IPS-20b (cell line): ENCODE results near the gene NAA40.

Source experiments
- H3K27ac ChIP-seq: one replicate; pipeline ENCODE4 v1.5.1; 2013; ENCODE audit warnings: low read length
- H3K27me3 ChIP-seq: 2 replicates; pipeline ENCODE4 v1.6.1; 2013; ENCODE audit warnings: mild to moderate bottlenecking, low read length, inconsistent platforms; ENCODE audit not compliant: insufficient read depth
- H3K36me3 ChIP-seq: 2 replicates; pipeline ENCODE4 v1.6.1; 2013; ENCODE audit warnings: low read depth, mild to moderate bottlenecking, inconsistent platforms, low read length, moderate library complexity; ENCODE audit not compliant: insufficient read depth
- H3K4me1 ChIP-seq: 2 replicates; pipeline ENCODE4 v1.6.1; 2013; ENCODE audit warnings: mild to moderate bottlenecking, control low read depth, inconsistent platforms, low read length, moderate library complexity; ENCODE audit not compliant: insufficient read depth
- H3K4me3 ChIP-seq: 2 replicates; pipeline ENCODE4 v1.5.1; 2013; ENCODE audit warnings: mild to moderate bottlenecking, low read length, inconsistent platforms
- H3K9ac ChIP-seq: 2 replicates; pipeline ENCODE4 v1.6.1; 2013; ENCODE audit warnings: low read depth, mild to moderate bottlenecking, inconsistent platforms, low read length, moderate library complexity
- H3K9me3 ChIP-seq: 2 replicates; pipeline ENCODE4 v1.6.1; 2013; ENCODE audit warnings: mild to moderate bottlenecking, low read depth, low read length, inconsistent platforms; ENCODE audit not compliant: insufficient read depth

Gene NAA40

DNA sequence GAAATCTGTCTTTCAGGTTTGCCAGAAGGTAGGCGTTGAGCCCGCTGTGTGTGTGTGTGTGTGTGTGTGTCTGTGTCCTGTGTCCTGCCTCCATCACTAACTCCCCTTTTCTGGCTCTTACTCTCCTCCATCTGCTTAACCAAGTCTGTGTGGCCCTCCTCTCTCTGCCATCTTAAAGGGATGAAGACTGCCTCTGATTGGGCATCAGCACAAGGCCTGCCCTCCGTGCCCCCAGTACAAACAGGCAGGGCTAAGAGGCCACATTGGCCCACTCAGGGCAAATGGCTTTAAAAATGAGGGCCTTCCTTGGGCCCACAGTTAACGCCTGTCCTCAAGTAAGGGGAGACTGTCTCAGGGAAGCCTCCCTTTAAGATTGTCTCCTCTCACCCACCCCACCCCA lies 32.7 kb upstream of the NAA40 start:
- Histone ChIP-seq H3K27me3 (no peaks in the 10 kb centered on the region), H3K4me1 (peaks cover 28% of the 10 kb centered on the region; the same call in 1 of the 2 replicates), H3K27ac (no peak overlapping the region), H3K4me3 (no peak overlapping the region), H3K36me3 (peaks cover 62% of the 10 kb centered on the region), H3K9ac (no peak overlapping the region), H3K9me3 (no peaks in the 10 kb centered on the region)

DNA sequence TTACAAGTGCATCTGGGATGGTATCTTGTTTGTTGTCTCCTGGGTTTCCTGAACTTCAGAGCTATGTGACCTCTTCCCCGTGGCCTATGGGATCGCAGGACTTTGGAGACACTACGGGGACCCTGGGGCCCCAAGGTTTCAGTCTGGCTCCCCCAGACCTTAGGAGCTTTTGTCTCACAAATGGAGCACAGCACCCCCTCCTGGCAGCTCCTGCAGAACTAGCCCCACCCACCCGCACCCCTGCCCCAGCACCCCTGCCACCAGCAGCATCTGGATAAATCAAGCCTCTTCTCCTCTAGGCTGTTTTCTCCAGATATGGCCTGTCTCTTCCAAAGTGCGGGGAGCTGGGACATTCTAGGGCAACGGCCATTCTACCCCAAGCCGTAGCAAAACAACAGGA lies 32.2 kb upstream of the NAA40 start:
- H3K9ac ChIP-seq, result no peak overlapping the region
- no peaks in the 10 kb centered on the region for H3K27me3 ChIP-seq
- H3K4me3 ChIP-seq, result no peak overlapping the region
- H3K9me3 ChIP-seq, result no peaks in the 10 kb centered on the region
- H3K27ac ChIP-seq, result no peak overlapping the region
- peaks cover 58% of the 10 kb centered on the region for H3K36me3 ChIP-seq
- H3K4me1 ChIP-seq, result peaks cover 28% of the 10 kb centered on the region; the same call in 1 of the 2 replicates

DNA sequence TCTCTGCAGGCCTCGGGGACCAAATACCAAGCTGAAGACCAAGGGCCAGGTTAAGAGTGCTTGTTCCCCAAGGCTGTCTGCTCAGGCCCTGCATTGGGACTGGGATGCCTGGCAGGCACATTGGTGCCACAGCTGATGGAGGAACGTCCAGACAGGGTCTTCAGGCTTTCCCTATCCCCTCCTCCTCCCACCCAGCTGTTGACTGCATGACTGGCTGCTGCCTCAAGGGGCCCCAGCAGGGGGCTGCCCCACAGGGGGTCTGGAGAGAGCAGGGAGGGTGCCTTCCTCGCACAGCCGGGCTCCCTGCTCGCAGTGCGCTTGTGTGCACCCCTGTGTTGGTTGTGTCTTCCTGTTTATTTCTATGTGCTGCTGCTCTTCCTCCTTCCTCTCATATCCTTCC lies 31.7 kb upstream of the NAA40 start:
- H3K27me3 ChIP-seq, result no peaks in the 10 kb centered on the region
- H3K27ac ChIP-seq, result no peak overlapping the region
- peaks cover 54% of the 10 kb centered on the region for H3K36me3 ChIP-seq
- H3K9ac ChIP-seq, result no peak overlapping the region
- H3K4me1 ChIP-seq, result peaks cover 28% of the 10 kb centered on the region; the same call in 1 of the 2 replicates
- no peak overlapping the region for H3K4me3 ChIP-seq
- no peaks in the 10 kb centered on the region for H3K9me3 ChIP-seq

DNA sequence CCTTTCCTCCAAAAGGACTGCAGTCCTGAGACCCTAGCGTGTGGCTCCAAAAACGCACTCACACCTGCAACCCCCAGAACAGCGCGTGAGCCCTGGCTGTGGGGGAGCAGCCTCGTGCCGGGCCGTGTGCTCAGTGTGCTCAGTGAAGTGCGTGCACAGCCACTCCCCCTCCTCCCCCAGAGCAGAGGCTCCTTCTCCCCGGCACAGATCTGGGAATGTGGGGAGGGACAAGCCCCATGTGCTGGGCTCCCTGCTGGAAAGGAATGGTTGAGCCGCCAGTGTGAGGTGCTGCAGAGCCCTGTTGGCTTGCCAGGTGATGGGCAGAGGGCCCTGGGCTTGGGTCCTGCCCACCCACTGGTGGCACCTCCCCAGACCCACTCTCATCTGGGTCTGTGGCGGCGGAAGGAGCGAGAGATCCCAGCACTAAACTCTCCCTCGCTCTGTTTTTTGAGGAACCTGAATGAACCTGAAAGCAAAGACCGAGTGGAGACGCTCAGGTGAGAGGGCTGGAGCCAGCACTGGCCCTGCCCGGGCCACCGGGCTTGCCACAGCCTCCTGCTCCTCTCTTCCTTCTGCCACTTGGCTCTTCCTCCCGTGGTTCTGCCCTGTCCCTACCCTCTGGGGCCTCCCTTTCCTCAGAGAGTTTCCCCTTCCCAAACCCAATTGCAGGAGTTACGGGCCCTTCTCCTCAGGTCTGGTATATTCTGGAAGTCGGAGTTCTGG lies 30.8 kb upstream of the NAA40 start:
- H3K27me3 ChIP-seq, result no peaks in the 10 kb centered on the region
- H3K9ac ChIP-seq, result no peak overlapping the region
- H3K4me3 ChIP-seq, result no peak overlapping the region
- H3K4me1 ChIP-seq, result peaks cover 28% of the 10 kb centered on the region; the same call in 1 of the 2 replicates
- no peak overlapping the region for H3K27ac ChIP-seq
- peaks cover 53% of the 10 kb centered on the region for H3K36me3 ChIP-seq
- no peaks in the 10 kb centered on the region for H3K9me3 ChIP-seq

DNA sequence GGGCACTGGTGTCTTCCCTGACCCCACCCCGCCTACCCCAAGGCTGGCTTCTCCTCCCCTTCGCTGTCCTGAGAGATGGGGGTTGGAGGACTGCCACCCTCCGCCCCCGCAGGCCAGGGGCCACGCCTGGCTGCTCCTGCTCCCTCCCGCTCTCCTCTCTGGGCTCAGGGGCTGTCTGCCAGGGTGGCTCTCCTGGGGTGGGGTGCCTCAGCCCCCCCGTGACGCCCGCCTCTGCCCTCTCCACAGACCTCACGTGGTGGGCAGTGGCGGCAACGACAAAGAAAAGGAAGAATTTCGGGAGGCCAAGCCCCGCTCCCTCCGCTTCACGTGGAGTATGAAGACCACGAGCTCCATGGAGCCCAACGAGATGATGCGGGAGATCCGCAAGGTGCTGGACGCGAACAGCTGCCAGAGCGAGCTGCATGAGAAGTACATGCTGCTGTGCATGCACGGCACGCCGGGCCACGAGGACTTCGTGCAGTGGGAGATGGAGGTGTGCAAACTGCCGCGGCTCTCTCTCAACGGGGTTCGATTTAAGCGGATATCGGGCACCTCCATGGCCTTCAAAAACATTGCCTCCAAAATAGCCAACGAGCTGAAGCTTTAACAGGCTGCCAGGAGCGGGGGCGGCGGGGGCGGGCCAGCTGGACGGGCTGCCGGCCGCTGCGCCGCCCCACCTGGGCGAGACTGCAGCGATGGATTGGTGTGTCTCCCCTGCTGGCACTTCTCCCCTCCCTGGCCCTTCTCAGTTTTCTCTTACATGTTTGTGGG lies 30.0 kb upstream of the NAA40 start:
- no peaks in the 10 kb centered on the region for H3K9me3 ChIP-seq
- no peak overlapping the region for H3K9ac ChIP-seq
- no peak overlapping the region for H3K4me3 ChIP-seq
- no peak overlapping the region for H3K27ac ChIP-seq
- H3K27me3 ChIP-seq, result no peaks in the 10 kb centered on the region
- H3K4me1 ChIP-seq, result peaks cover 28% of the 10 kb centered on the region; the same call in 1 of the 2 replicates
- H3K36me3 ChIP-seq, result peaks cover 49% of the 10 kb centered on the region

DNA sequence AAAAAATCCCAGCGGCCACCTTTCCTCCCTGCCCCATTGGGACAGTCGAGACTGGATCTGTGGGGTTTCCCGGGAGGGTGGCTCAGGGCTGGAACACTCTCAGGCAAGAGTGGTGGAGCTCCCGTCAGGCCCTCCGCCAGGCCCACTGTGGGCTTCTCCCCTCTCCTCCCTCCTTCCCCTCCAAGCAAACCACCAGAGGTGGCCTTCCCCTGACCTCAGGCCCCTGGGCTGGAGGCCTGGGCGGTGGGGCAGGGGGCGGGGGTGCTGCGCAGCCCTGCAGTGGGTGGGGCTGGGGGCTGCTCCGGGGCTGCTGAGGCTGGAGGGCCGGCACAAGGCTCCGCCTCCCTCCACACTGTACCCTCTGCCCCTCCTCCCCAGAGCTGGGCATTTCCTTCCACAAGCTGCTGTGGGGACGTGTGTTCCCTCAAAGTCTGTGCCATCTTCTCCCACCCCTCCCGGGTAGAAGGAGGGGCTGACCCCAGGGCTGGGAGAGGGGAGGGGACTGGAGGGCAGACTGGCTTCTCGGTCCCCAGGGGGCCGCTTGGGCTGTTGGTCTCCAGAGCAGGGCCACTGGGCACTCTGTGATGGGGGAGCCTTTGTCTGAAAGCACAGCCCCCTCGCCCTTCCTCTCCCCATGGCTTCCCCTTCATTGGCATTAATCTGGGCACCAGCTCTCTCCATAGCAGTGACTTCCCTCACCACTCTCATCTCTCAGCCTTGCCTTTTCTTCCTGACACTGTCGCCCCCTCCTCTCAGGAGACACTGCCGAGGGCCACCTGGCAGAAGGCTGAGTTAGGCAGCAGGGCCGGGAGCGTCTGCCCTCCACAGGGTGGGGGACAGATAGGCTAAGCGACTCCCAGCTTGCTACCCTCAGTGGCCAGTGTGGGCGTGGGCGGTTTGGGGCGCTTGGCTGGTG lies 29.0 kb upstream of the NAA40 start:
- Histone ChIP-seq H3K36me3 (peaks cover 49% of the 10 kb centered on the region), H3K9ac (peak overlapping the region; percentile 58; the same call in 1 of the 2 replicates), H3K4me1 (peaks cover 28% of the 10 kb centered on the region), H3K4me3 (no peak overlapping the region; the same call in 1 of the 2 replicates), H3K9me3 (no peaks in the 10 kb centered on the region), H3K27me3 (no peaks in the 10 kb centered on the region), H3K27ac (no peak overlapping the region)

DNA sequence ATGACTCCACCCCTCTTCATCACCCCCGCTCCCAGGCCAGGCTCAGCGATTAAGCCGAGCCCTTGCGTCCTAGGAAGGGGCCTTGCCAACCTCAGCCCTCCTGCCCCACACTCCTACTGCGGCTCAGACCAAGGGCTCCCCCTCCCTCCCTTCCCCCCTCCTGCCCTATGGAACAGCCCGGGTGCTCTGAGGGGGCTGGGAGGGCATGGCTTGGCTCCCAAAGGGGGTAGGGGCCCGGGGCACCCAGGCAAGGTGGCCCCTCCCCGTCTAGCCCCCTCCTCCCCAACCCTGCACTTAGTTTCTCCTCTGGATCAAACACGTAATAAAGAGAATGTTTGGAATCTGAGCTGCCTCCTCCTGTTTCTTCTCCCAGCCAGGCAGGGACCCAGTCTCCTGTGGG lies 28.1 kb upstream of the NAA40 start:
- Histone ChIP-seq H3K27ac (no peak overlapping the region), H3K4me1 (peaks cover 32% of the 10 kb centered on the region), H3K9me3 (no peaks in the 10 kb centered on the region), H3K27me3 (no peaks in the 10 kb centered on the region), H3K36me3 (peaks cover 47% of the 10 kb centered on the region), H3K4me3 (no peak overlapping the region), H3K9ac (no peak overlapping the region)

DNA sequence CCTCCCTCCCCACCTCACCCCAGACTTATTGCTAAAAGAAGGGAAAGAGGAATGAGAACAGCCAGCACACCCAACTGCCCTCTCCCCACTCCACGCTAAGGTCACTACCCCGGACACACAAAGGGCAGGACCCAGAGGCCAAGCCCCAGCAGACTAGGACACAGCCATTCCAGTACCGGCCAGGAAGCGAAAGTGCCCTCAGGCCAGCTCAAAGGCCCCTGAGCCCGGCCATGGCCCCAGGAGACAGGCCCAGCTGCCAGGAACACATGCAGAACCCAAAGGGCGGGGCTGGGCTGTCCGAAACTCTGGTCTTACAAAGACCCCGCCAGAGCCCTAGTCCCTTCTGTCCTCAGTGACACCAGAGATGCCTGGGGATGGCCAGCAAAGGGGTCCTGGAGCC lies 27.4 kb upstream of the NAA40 start:
- Histone ChIP-seq H3K9me3 (no peaks in the 10 kb centered on the region), H3K4me1 (peaks cover 32% of the 10 kb centered on the region), H3K27me3 (no peaks in the 10 kb centered on the region), H3K4me3 (no peak overlapping the region), H3K36me3 (peaks cover 47% of the 10 kb centered on the region), H3K27ac (no peak overlapping the region), H3K9ac (no peak overlapping the region)

DNA sequence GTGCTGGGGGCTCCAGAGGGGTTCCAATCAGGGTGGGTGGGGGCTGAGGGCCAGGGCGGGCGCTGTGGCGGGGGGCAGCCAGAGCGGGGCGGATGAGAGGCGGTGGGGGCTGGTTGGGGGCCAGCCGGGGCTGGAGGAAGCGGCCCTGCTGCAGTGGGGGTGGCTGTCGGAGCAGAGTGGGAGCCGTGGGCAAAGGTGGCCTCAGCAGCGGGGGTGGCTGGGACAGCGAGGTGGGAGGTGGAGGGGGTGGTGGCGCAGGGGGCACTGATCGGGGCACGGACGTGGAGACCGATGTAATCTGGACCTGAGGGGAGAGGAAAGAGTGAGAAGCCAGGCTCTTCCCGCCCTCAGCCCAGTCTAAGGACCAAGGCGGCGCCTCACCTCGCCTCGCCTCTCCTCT lies 26.9 kb upstream of the NAA40 start:
- Histone ChIP-seq H3K4me1 (peaks cover 32% of the 10 kb centered on the region), H3K36me3 (peaks cover 45% of the 10 kb centered on the region), H3K9ac (no peak overlapping the region), H3K27me3 (no peaks in the 10 kb centered on the region), H3K27ac (no peak overlapping the region), H3K9me3 (no peaks in the 10 kb centered on the region), H3K4me3 (no peak overlapping the region)

DNA sequence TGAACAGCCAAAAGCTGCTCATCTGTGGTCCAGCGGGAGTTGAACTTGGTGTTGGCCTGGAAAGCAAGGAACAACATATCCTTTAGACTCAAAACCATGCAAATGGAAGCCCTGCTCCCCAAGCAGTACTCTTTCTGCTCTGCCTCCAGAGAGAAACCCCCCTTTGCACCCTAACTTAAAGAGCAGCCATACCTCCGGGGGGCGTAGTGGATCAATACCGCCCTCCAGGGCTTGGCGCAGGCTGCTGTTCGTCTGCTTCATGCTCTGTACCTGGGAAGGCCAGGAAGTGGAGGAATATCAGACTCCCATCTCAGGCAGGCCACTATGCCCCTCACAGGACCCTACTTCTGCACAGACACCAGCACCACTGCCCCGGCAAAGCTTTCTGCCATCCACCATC lies 26.1 kb upstream of the NAA40 start:
- Histone ChIP-seq H3K9ac (no peak overlapping the region), H3K27me3 (no peaks in the 10 kb centered on the region), H3K9me3 (no peaks in the 10 kb centered on the region), H3K4me3 (no peak overlapping the region), H3K27ac (no peak overlapping the region), H3K36me3 (peaks cover 41% of the 10 kb centered on the region), H3K4me1 (peaks cover 28% of the 10 kb centered on the region)
